ENCODE measurements around the gene DPP9.

DNA sequence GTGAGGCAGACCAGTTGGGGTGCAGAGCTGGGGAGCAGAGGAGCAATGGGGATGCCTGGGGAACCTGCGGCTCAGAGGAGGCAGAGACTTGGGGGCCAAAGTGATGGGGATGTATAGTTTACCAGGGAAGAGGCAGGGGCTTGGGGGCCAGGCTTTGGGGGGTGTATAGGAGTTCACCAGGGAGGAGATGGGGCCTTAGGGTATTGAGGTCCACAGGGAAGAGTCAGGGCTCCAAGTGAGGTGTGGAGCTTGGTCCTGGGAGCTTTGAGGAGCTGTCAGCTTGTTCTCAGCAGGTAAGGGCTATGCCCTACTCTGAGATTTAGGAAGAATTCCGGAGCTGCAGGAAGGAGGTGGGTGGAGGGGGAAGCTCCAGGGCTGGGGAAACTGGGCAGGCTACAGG, 73.5 kb downstream of the DPP9 start:
- TF ChIP-seq, protein P1, sequence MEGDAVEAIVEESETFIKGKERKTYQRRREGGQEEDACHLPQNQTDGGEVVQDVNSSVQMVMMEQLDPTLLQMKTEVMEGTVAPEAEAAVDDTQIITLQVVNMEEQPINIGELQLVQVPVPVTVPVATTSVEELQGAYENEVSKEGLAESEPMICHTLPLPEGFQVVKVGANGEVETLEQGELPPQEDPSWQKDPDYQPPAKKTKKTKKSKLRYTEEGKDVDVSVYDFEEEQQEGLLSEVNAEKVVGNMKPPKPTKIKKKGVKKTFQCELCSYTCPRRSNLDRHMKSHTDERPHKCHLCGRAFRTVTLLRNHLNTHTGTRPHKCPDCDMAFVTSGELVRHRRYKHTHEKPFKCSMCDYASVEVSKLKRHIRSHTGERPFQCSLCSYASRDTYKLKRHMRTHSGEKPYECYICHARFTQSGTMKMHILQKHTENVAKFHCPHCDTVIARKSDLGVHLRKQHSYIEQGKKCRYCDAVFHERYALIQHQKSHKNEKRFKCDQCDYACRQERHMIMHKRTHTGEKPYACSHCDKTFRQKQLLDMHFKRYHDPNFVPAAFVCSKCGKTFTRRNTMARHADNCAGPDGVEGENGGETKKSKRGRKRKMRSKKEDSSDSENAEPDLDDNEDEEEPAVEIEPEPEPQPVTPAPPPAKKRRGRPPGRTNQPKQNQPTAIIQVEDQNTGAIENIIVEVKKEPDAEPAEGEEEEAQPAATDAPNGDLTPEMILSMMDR (IDR thresholded peaks at IDR 0.05), result no peak
- TF ChIP-seq POLR2A (IDR thresholded peaks at IDR 0.05), result no peak

Data from thyroid gland (tissue), 4 donors.